ENCODE data around the gene THYN1.
A peak's percentile ranks its signal among the peaks of the same experiment; 100 is the strongest.

Gene THYN1

DNA sequence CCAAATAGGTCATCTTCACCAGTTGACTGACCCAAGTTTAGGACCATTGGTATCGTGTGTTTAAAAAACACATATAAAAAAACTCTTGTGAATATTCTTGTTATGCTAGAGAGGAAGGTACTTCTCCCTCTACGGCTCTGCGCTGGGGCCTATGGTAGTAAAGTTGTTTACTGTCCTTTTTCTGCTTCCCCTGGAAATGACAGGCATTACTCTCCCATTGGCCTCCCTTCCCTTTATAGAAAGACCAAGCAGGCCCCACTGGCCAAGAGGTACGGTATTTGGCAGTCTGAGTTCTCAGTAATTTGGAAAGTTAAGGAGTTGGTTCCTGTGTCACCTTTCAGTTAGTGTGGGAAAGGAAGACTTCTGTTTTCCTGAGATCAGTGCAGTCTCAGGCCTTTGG lies 6.5 kb downstream of the THYN1 start:
- TF ChIP-seq, protein P1, sequence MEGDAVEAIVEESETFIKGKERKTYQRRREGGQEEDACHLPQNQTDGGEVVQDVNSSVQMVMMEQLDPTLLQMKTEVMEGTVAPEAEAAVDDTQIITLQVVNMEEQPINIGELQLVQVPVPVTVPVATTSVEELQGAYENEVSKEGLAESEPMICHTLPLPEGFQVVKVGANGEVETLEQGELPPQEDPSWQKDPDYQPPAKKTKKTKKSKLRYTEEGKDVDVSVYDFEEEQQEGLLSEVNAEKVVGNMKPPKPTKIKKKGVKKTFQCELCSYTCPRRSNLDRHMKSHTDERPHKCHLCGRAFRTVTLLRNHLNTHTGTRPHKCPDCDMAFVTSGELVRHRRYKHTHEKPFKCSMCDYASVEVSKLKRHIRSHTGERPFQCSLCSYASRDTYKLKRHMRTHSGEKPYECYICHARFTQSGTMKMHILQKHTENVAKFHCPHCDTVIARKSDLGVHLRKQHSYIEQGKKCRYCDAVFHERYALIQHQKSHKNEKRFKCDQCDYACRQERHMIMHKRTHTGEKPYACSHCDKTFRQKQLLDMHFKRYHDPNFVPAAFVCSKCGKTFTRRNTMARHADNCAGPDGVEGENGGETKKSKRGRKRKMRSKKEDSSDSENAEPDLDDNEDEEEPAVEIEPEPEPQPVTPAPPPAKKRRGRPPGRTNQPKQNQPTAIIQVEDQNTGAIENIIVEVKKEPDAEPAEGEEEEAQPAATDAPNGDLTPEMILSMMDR (IDR thresholded peaks at IDR 0.05; ENCODE audit: low read depth, low read length, missing control alignments): no peak
- H3K4me3 ChIP-seq (ENCODE audit: low read depth, low read length): no peak overlapping the region
- no peak for DNase-seq (ENCODE audit: low read depth)

DNA sequence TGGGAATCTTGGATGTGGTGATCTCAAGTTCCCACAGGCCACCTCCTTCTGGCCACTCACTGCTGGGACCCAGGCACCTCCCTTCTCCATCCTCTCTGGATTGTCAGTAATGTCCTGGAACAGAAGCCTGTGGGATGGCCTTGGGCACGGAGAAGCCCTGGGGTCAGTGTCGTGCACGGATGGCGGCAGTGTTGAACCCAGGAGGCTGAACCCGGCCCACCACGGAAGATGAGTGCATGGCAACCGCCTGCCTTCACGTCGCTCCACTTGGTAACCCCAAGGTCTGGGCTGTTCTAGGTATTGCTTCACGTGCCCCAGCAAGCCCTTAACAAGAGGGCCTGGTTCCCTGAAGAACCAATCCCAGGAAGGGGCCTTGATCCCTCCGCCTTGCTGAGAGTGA lies 7.1 kb downstream of the THYN1 start:
- TF ChIP-seq, protein P1 (IDR thresholded peaks at IDR 0.05; ENCODE audit: low read depth, low read length, missing control alignments): no peak
- no peak overlapping the region for H3K4me3 ChIP-seq (ENCODE audit: low read depth, low read length)
- DNase-seq (ENCODE audit: low read depth): no peak

DNA sequence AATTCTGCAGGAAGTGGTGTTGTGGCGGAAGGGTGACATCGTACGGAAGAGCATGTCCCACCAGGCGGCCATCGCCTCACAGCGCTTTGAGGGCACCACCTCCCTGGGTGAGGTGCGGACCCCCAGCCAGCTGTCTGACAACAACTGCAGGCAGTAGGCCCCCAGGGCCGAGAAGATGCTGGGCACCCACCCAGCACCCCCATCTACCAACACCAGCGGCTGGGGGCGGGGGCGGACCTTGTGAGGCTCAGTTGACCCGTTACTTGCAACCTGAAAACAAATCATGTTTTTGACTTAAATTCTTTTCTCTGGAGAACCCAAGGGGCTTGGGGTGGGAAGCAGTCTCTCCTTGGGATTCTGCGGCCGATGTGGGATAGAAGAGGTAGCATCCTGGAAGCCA lies 7.7 kb downstream of the THYN1 start:
- no peak for DNase-seq (ENCODE audit: low read depth)
- H3K4me3 ChIP-seq (ENCODE audit: low read depth, low read length): no peak overlapping the region
- TF ChIP-seq, protein P1 (IDR thresholded peaks at IDR 0.05; ENCODE audit: low read depth, low read length, missing control alignments): no peak

DNA sequence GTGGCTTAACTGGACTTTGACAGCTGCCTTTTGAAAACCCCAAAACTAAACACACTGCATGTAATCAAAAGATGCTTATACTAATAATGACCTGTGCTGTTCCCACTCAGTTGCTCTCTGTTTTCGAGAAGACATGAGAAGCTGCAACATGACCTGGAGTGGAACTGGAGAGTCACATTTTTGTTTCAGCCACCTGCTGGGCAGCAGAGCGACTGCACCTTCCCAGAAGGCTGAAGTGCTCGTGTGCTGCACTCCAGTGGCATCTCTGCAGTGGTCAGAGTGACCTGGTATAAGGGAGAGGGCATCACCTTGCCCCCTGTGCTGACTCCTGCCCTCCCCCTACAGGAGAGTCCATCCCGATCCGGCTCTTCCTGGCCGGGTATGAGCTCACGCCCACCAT lies 8.6 kb downstream of the THYN1 start:
- no peak overlapping the region for H3K4me3 ChIP-seq (ENCODE audit: low read depth, low read length)
- no peak for DNase-seq (ENCODE audit: low read depth)
- TF ChIP-seq, protein P1 (IDR thresholded peaks at IDR 0.05; ENCODE audit: low read depth, low read length, missing control alignments): peak; percentile 78

DNA sequence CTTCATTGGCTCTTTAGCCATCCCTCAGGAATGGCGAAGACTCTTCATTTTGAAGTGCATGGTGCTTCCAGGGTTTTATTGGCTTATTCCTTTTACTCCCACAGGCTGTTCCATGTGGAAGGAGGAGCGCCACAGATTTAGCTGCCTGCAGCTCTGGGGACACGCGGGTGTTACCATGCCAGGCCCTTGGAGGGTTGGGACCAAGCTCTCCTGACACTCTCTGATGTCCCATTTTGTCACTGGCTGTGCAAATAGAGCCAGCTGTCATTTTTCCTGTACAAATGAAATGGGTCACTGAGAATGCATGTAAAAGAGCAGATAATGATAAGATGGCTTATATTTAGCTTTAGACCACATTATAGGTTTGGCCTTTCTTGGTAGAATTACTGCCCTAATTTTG lies 9.2 kb downstream of the THYN1 start:
- H3K4me3 ChIP-seq (ENCODE audit: low read depth, low read length): no peak overlapping the region
- TF ChIP-seq, protein P1 (IDR thresholded peaks at IDR 0.05; ENCODE audit: low read depth, low read length, missing control alignments): no peak
- no peak for DNase-seq (ENCODE audit: low read depth)

DNA sequence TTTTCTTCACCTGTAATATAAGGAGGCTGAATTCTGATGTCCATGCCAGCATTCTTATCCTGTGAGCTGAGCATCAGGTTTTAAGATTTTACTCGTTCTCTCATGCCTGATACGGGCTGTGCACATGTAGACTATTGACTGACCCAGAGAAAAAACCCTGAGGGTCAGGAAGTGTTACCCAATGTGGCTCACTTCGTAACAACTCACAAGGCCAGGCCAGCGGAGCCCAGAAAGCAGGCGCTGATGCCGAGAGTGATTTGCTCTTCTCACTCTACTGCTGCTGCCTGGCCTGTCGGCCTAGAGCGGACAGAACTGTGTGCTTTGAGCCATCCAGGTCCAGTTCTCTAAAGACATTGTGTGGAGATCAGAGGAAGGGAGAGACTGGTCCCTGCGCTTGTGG lies 10.8 kb downstream of the THYN1 start:
- TF ChIP-seq, protein P1 (IDR thresholded peaks at IDR 0.05; ENCODE audit: low read depth, low read length, missing control alignments): no peak
- DNase-seq (ENCODE audit: low read depth): no peak
- H3K4me3 ChIP-seq (ENCODE audit: low read depth, low read length): no peak overlapping the region

DNA sequence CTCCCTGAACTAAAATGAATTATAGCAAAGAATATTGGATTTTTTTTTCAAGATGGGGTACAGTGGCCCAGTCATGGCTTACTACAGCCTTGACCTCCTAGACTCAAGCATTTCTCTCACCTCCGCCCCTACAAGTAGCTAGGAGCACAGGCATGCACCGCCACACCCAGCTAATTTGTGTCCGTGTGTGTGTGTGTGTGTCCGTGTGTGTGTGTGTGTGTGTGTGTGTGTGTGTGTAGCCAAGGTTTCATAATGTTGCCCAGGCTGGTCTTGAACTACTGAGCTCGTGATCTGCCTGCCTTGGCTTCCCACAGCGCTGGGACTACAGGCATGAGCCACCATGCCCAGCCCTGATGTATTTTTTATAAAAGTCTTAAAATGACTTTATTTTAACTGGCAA lies 12.6 kb downstream of the THYN1 start:
- TF ChIP-seq, protein P1 (IDR thresholded peaks at IDR 0.05; ENCODE audit: low read depth, low read length, missing control alignments): no peak

More for the DNA sequence above, 12.6 kb downstream of the THYN1 start:
- H3K4me3 ChIP-seq (ENCODE audit: low read depth, low read length): no peak overlapping the region
- no peak for DNase-seq (ENCODE audit: low read depth)

Measured in GM12864 (cell line).